GM12873 (cell line): ENCODE data around the gene SVOPL.

Experiments
- TF ChIP-seq, protein P1 (sequence below): IDR thresholded peaks from 2 replicates; pipeline ENCODE4 v1.5.1; 2012; ENCODE audit warnings: low read depth, mild to moderate bottlenecking, moderate library complexity, low read length, control low read depth; ENCODE audit not compliant: insufficient read depth; ENCODE audit errors: missing control alignments

Gene SVOPL

DNA sequence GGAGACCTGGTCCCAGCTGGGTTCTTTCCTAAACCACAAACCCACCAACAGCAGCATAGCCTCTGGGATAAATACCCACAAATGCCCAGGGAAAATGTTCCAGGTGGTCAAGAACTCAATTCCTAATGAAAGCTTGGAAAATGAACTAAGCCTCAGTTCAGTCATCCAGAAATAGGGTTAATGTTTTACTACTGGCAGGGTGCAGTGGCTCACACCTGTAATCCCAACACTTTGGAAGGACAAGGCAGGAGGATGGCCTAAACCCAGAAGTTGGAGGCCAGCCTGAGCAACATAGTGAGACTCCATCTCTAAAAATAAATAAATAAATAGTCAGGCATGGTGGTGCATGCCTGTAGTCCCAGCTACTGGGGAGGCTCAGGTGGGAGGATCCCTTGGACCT is 82.2 kb downstream of the SVOPL start:
- TF ChIP-seq, protein P1, sequence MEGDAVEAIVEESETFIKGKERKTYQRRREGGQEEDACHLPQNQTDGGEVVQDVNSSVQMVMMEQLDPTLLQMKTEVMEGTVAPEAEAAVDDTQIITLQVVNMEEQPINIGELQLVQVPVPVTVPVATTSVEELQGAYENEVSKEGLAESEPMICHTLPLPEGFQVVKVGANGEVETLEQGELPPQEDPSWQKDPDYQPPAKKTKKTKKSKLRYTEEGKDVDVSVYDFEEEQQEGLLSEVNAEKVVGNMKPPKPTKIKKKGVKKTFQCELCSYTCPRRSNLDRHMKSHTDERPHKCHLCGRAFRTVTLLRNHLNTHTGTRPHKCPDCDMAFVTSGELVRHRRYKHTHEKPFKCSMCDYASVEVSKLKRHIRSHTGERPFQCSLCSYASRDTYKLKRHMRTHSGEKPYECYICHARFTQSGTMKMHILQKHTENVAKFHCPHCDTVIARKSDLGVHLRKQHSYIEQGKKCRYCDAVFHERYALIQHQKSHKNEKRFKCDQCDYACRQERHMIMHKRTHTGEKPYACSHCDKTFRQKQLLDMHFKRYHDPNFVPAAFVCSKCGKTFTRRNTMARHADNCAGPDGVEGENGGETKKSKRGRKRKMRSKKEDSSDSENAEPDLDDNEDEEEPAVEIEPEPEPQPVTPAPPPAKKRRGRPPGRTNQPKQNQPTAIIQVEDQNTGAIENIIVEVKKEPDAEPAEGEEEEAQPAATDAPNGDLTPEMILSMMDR = no peak

DNA sequence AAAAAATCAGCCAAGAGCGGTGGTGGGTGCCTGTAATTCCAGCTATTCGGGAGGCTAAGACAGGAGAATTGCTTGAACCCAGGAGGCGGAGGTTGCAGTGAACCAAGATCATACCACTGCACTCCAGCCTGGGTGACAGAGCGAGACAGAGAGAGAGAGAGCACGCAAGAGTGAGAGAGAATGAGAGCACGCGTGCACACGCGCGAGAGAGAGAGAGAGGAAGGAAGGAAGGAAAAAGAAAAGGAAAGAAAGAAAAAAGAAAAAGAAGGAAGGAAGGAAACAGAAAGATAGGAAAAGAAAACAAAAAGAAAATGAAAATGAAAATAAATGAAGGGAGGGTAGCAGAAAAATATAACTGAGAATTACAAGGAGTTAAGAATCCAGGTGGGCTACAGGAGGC is 82.7 kb downstream of the SVOPL start:
- TF ChIP-seq, protein P1 = no peak

DNA sequence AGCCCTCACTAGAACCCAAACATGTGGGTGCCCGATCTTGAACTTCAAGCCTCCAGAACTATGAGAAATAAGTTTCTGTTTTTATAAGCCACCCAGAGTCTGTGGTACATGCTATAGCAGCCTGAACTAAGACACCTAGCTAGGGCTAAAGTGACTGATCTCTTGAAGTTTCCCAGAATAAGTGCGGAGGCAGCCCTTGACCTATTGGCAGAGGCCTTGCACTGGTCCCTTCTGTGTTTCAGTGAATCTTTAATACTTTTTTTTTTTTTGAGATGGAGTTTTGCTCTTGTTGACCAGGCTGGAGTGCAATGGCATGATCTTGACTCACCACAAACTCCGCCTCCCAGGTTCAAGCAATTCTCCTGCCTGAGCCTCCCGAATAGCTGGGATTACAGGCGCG is 85.1 kb downstream of the SVOPL start:
- TF ChIP-seq, protein P1 = no peak

DNA sequence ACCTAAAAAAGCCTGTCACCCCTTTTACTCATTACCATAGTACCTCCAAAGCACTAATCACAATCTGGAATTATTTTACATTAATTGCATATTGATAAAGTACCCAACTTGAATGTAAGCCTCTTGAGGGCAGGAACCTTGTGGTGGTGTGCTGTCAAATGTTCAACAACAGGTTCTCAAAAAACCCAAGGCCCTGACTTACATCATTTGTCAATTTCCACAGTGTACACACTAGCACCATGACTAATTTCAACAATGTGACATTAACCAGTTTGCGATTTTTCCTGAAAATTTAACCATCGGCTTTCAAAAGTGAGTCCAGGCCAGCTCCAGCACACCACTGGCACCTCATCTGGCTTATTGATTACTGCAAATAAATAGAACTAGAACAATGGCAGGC is 87.5 kb downstream of the SVOPL start:
- TF ChIP-seq, protein P1 = no peak

DNA sequence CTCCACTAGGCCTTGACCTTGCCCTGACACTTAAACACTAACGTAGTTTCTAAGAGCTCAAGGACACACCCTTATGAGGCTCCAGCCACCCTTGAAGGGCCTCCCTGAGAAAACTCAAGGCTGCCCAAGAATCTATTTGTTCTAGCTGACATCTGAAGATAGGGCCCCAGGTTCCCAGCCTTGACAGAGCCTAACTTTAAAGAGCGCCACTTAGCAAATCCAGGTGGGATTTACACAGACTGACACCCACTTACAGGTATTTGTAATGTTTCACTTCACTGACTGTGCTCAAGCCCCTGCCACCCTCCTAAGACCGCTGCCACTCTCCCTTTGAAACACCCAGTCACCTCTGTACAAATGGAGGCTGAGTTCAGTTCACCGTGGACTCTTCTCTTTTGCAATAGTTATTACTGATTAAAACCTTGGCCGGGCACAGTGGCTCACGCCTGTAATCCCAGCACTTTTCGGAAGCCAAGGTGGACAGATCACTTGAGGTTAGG is 90.4 kb downstream of the SVOPL start:
- TF ChIP-seq, protein P1 = no peak

DNA sequence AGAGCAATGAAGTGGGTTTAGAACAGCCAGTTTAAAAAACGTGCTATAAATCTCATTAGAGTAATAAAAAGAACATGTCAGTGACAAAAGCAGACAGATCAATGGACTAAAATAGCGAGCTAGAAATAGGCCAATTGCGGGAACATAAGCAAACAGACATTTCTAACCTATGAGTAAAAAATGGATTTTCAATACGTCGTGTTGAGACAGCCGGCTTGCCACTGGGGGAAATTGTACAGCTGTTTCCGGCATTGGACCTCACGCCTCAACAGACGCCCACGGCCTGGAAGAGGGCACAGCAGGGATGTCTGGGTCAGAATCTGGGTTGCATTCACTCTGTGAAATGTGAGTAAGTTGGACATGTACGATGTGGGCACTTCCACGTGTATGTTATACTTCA is 92.9 kb downstream of the SVOPL start:
- TF ChIP-seq, protein P1 = no peak

DNA sequence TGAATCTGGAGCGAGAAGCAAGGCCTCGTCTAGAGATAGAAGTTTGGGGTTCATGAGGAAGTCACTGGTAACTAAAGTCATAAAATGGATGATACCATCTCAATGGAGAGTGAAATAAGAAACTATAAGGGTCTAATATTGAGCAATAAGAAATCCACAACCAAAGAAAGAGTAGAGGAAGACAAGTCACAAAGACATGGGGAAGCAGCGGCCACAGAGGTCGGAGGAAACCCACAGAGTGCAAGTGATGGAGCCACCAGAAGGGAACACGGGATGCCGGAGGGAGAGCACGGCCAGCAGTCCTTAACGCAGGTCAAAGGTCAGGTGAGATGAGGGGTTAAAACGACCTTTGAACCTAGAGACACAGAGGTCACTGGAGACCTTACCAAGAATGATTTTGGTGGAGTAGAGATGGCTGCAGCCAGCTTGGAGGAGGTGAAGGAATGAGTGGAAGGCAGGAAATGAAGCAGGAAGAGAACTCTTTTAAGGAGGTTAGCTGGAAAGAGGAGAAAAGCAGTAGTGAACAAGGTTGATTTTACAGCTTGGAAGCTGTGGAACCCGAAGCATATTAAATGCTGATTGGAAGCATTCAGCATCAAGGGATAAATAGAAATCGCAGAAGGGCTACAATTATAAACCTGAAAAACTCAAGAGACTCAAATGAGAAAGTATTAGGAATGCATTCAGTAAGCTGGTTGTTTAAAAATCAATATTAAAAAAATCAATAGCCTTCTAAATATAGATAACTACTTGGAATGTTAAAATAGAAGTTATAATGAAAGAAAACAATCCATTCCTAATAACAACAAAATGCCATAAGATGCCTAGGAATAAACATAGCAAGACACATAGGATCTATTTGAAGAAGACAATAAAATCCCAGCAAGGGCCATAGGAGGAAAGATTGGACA is 93.7 kb downstream of the SVOPL start:
- TF ChIP-seq, protein P1 = no peak
